MV-4-11 (cell line): ENCODE data around the gene MFAP3.
A peak's percentile ranks its signal among the peaks of the same experiment; 100 is the strongest.
"Not testable (repeated sequence)": the region's sequence is repeated elsewhere in the genome, so short reads cannot be mapped to it uniquely, and the experiment has no call there.

Source experiments
- DNase-seq: peaks from one replicate; lab custom pipeline; 2025; lab: John Stamatoyannopoulos, UW

MFAP3 gene

GRCh38 chr5:154053468-154053867, 14.7 kb downstream of the MFAP3 start:
- no peak for DNase-seq

GRCh38 chr5:154055201-154055600, 16.4 kb downstream of the MFAP3 start:
- no peak for DNase-seq

GRCh38 chr5:154058055-154059038, 19.6 kb downstream of the MFAP3 start:
- peak; percentile 51 for DNase-seq

- DNase-seq, result no peak
Observed at GRCh38 chr5:154059039-154059430, 20.3 kb downstream of the MFAP3 start.

GRCh38 chr5:154059583-154059982, 20.8 kb downstream of the MFAP3 start:
- DNase-seq, result no peak

GRCh38 chr5:154060606-154061005, 21.8 kb downstream of the MFAP3 start:
- DNase-seq, result no peak

- no peak for DNase-seq
Observed at GRCh38 chr5:154063372-154063771, 24.6 kb downstream of the MFAP3 start.

- DNase-seq, result no peak
Observed at GRCh38 chr5:154065971-154066370, 27.2 kb downstream of the MFAP3 start.

GRCh38 chr5:154069854-154070253, 31.1 kb downstream of the MFAP3 start:
- not testable (repeated sequence) for DNase-seq

GRCh38 chr5:154071799-154072413, 33.1 kb downstream of the MFAP3 start:
- no peak for DNase-seq

GRCh38 chr5:154072414-154073171, 33.8 kb downstream of the MFAP3 start:
- DNase-seq, result peak; percentile 60

- DNase-seq, result no peak
Observed at GRCh38 chr5:154076240-154076922, 37.6 kb downstream of the MFAP3 start.

GRCh38 chr5:154077696-154078095, 38.9 kb downstream of the MFAP3 start:
- peak; percentile 5 for DNase-seq

GRCh38 chr5:154078272-154078671, 39.5 kb downstream of the MFAP3 start:
- DNase-seq, result peak; percentile 35

- DNase-seq, result no peak
Observed at GRCh38 chr5:154081246-154081645, 42.5 kb downstream of the MFAP3 start.

GRCh38 chr5:154084062-154084639, 45.4 kb downstream of the MFAP3 start:
- DNase-seq, result no peak

- no peak for DNase-seq
Observed at GRCh38 chr5:154086146-154086545, 47.4 kb downstream of the MFAP3 start.

GRCh38 chr5:154086641-154087040, 47.9 kb downstream of the MFAP3 start:
- no peak for DNase-seq

- DNase-seq, result no peak
Observed at GRCh38 chr5:154087260-154087659, 48.5 kb downstream of the MFAP3 start.

GRCh38 chr5:154088801-154089200, 50.0 kb downstream of the MFAP3 start:
- DNase-seq, result no peak

GRCh38 chr5:154090656-154091055, 51.9 kb downstream of the MFAP3 start:
- DNase-seq, result no peak
